Measurements from ENCODE around the gene AFDN.

The AFDN gene

GRCh38 chr6:167839755-167840154 lies 13.0 kb downstream of the AFDN start:
- peaks cover 28% of the 10 kb centered on the region for H3K4me1 ChIP-seq (ENCODE audit: control insufficient read depth, insufficient read depth, low read length)
- H3K27me3 ChIP-seq (ENCODE audit: control insufficient read depth, insufficient read depth, low read length): no peaks in the 10 kb centered on the region
- no peaks in the 10 kb centered on the region for H3K9me3 ChIP-seq (ENCODE audit: control insufficient read depth, insufficient read depth, low read length)
- no peak overlapping the region for H3K4me3 ChIP-seq (ENCODE audit: low read depth, low read length)
- H3K36me3 ChIP-seq (ENCODE audit: control insufficient read depth, insufficient read depth, low read length): no peaks in the 10 kb centered on the region
- no peak overlapping the region for H3K9ac ChIP-seq (ENCODE audit: low read depth, low read length)

DNA sequence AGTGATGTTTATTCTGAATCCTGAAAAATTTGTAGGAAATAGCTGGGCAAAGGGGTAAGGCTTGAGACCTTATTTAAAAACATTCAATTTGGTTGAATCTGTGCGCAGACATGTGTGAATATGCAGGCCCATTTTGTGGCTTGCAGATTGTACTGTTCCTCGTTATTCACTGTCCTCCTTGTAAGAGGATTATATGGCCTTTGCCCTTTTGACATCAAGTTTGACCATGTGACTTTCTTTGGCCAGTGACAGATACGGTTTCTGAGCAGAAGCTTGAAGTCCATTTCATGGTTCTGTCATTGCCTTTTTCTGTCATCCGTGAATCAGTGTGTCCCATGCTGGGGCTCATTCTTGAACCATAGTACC lies 13.4 kb downstream of the AFDN start:
- H3K4me1 ChIP-seq (ENCODE audit: control insufficient read depth, insufficient read depth, low read length): peaks cover 28% of the 10 kb centered on the region
- H3K9ac ChIP-seq (ENCODE audit: low read depth, low read length): no peak overlapping the region
- H3K4me3 ChIP-seq (ENCODE audit: low read depth, low read length): no peak overlapping the region
- H3K36me3 ChIP-seq (ENCODE audit: control insufficient read depth, insufficient read depth, low read length): no peaks in the 10 kb centered on the region
- no peaks in the 10 kb centered on the region for H3K9me3 ChIP-seq (ENCODE audit: control insufficient read depth, insufficient read depth, low read length)
- H3K27me3 ChIP-seq (ENCODE audit: control insufficient read depth, insufficient read depth, low read length): no peaks in the 10 kb centered on the region

GRCh38 chr6:167840526-167841179 lies 13.9 kb downstream of the AFDN start:
- no peaks in the 10 kb centered on the region for H3K27me3 ChIP-seq (ENCODE audit: control insufficient read depth, insufficient read depth, low read length)
- H3K36me3 ChIP-seq (ENCODE audit: control insufficient read depth, insufficient read depth, low read length): no peaks in the 10 kb centered on the region
- H3K9me3 ChIP-seq (ENCODE audit: control insufficient read depth, insufficient read depth, low read length): no peaks in the 10 kb centered on the region
- H3K4me3 ChIP-seq (ENCODE audit: low read depth, low read length): no peak overlapping the region
- H3K9ac ChIP-seq (ENCODE audit: low read depth, low read length): no peak overlapping the region
- H3K4me1 ChIP-seq (ENCODE audit: control insufficient read depth, insufficient read depth, low read length): peaks cover 28% of the 10 kb centered on the region

GRCh38 chr6:167841981-167842380 lies 15.3 kb downstream of the AFDN start:
- Histone ChIP-seq H3K4me3 (ENCODE audit: low read depth, low read length) (no peak overlapping the region), H3K36me3 (ENCODE audit: control insufficient read depth, insufficient read depth, low read length) (no peaks in the 10 kb centered on the region), H3K9me3 (ENCODE audit: control insufficient read depth, insufficient read depth, low read length) (no peaks in the 10 kb centered on the region), H3K27me3 (ENCODE audit: control insufficient read depth, insufficient read depth, low read length) (no peaks in the 10 kb centered on the region), H3K9ac (ENCODE audit: low read depth, low read length) (no peak overlapping the region), H3K4me1 (ENCODE audit: control insufficient read depth, insufficient read depth, low read length) (peaks cover 35% of the 10 kb centered on the region)

- H3K27me3 ChIP-seq (ENCODE audit: control insufficient read depth, insufficient read depth, low read length): no peaks in the 10 kb centered on the region
- H3K36me3 ChIP-seq (ENCODE audit: control insufficient read depth, insufficient read depth, low read length): no peaks in the 10 kb centered on the region
- no peak overlapping the region for H3K9ac ChIP-seq (ENCODE audit: low read depth, low read length)
- peaks cover 40% of the 10 kb centered on the region for H3K4me1 ChIP-seq (ENCODE audit: control insufficient read depth, insufficient read depth, low read length)
- no peak overlapping the region for H3K4me3 ChIP-seq (ENCODE audit: low read depth, low read length)
- no peaks in the 10 kb centered on the region for H3K9me3 ChIP-seq (ENCODE audit: control insufficient read depth, insufficient read depth, low read length)
Observed at GRCh38 chr6:167842457-167842856, 15.7 kb downstream of the AFDN start.

DNA sequence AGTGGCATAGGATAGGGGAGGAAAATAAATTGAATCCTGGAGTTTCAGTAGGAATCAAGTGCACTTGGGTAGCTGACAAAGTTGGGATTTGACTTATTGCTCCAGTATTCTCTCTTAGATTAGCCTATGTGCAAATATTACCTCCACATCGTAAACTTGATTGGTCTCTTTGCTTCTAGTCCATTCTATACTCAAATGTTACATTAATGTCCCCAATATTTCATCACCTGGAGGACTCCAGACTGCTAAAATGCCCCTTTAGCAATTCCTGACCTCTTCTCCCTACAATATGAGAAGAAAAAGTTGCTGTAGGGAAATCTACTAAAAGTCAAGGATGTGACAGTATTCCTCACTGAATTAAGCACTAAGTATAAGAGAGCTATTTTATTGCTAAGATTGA lies 16.3 kb downstream of the AFDN start:
- H3K27me3 ChIP-seq (ENCODE audit: control insufficient read depth, insufficient read depth, low read length): no peaks in the 10 kb centered on the region
- peaks cover 43% of the 10 kb centered on the region for H3K4me1 ChIP-seq (ENCODE audit: control insufficient read depth, insufficient read depth, low read length)
- H3K4me3 ChIP-seq (ENCODE audit: low read depth, low read length): no peak overlapping the region
- no peak overlapping the region for H3K9ac ChIP-seq (ENCODE audit: low read depth, low read length)
- no peaks in the 10 kb centered on the region for H3K9me3 ChIP-seq (ENCODE audit: control insufficient read depth, insufficient read depth, low read length)
- no peaks in the 10 kb centered on the region for H3K36me3 ChIP-seq (ENCODE audit: control insufficient read depth, insufficient read depth, low read length)

- Histone ChIP-seq H3K4me1 (ENCODE audit: control insufficient read depth, insufficient read depth, low read length) (peaks cover 53% of the 10 kb centered on the region), H3K36me3 (ENCODE audit: control insufficient read depth, insufficient read depth, low read length) (no peaks in the 10 kb centered on the region), H3K9ac (ENCODE audit: low read depth, low read length) (no peak overlapping the region), H3K4me3 (ENCODE audit: low read depth, low read length) (no peak overlapping the region), H3K27me3 (ENCODE audit: control insufficient read depth, insufficient read depth, low read length) (no peaks in the 10 kb centered on the region), H3K9me3 (ENCODE audit: control insufficient read depth, insufficient read depth, low read length) (no peaks in the 10 kb centered on the region)
Observed at GRCh38 chr6:167845856-167846255, 19.1 kb downstream of the AFDN start.

GRCh38 chr6:167846997-167847606 lies 20.4 kb downstream of the AFDN start:
- Histone ChIP-seq H3K4me1 (ENCODE audit: control insufficient read depth, insufficient read depth, low read length) (peaks cover 55% of the 10 kb centered on the region), H3K36me3 (ENCODE audit: control insufficient read depth, insufficient read depth, low read length) (no peaks in the 10 kb centered on the region), H3K9ac (ENCODE audit: low read depth, low read length) (no peak overlapping the region), H3K4me3 (ENCODE audit: low read depth, low read length) (no peak overlapping the region), H3K27me3 (ENCODE audit: control insufficient read depth, insufficient read depth, low read length) (no peaks in the 10 kb centered on the region), H3K9me3 (ENCODE audit: control insufficient read depth, insufficient read depth, low read length) (no peaks in the 10 kb centered on the region)

GRCh38 chr6:167847936-167848335 lies 21.2 kb downstream of the AFDN start:
- Histone ChIP-seq H3K4me1 (ENCODE audit: control insufficient read depth, insufficient read depth, low read length) (peaks cover 50% of the 10 kb centered on the region), H3K27me3 (ENCODE audit: control insufficient read depth, insufficient read depth, low read length) (no peaks in the 10 kb centered on the region), H3K36me3 (ENCODE audit: control insufficient read depth, insufficient read depth, low read length) (no peaks in the 10 kb centered on the region), H3K9ac (ENCODE audit: low read depth, low read length) (no peak overlapping the region), H3K4me3 (ENCODE audit: low read depth, low read length) (no peak overlapping the region), H3K9me3 (ENCODE audit: control insufficient read depth, insufficient read depth, low read length) (no peaks in the 10 kb centered on the region)

- peaks cover 46% of the 10 kb centered on the region for H3K4me1 ChIP-seq (ENCODE audit: control insufficient read depth, insufficient read depth, low read length)
- no peak overlapping the region for H3K4me3 ChIP-seq (ENCODE audit: low read depth, low read length)
- H3K27me3 ChIP-seq (ENCODE audit: control insufficient read depth, insufficient read depth, low read length): no peaks in the 10 kb centered on the region
Observed at GRCh38 chr6:167848783-167849182, 22.1 kb downstream of the AFDN start.

GRCh38 chr6:167849846-167850459 lies 23.2 kb downstream of the AFDN start:
- H3K27me3 ChIP-seq (ENCODE audit: control insufficient read depth, insufficient read depth, low read length): no peaks in the 10 kb centered on the region
- no peaks in the 10 kb centered on the region for H3K9me3 ChIP-seq (ENCODE audit: control insufficient read depth, insufficient read depth, low read length)
- H3K36me3 ChIP-seq (ENCODE audit: control insufficient read depth, insufficient read depth, low read length): no peaks in the 10 kb centered on the region
- no peak overlapping the region for H3K4me3 ChIP-seq (ENCODE audit: low read depth, low read length)
- H3K4me1 ChIP-seq (ENCODE audit: control insufficient read depth, insufficient read depth, low read length): peaks cover 46% of the 10 kb centered on the region
- H3K9ac ChIP-seq (ENCODE audit: low read depth, low read length): no peak overlapping the region

More at GRCh38 chr6:167848783-167849182, 22.1 kb downstream of the AFDN start:
- Histone ChIP-seq H3K36me3 (ENCODE audit: control insufficient read depth, insufficient read depth, low read length) (no peaks in the 10 kb centered on the region), H3K9ac (ENCODE audit: low read depth, low read length) (no peak overlapping the region), H3K9me3 (ENCODE audit: control insufficient read depth, insufficient read depth, low read length) (no peaks in the 10 kb centered on the region)

GRCh38 chr6:167850782-167851181 lies 24.1 kb downstream of the AFDN start:
- H3K36me3 ChIP-seq (ENCODE audit: control insufficient read depth, insufficient read depth, low read length): no peaks in the 10 kb centered on the region
- no peak overlapping the region for H3K4me3 ChIP-seq (ENCODE audit: low read depth, low read length)
- no peaks in the 10 kb centered on the region for H3K9me3 ChIP-seq (ENCODE audit: control insufficient read depth, insufficient read depth, low read length)

More at GRCh38 chr6:167850782-167851181, 24.1 kb downstream of the AFDN start:
- Histone ChIP-seq H3K4me1 (ENCODE audit: control insufficient read depth, insufficient read depth, low read length) (peaks cover 48% of the 10 kb centered on the region), H3K9ac (ENCODE audit: low read depth, low read length) (no peak overlapping the region), H3K27me3 (ENCODE audit: control insufficient read depth, insufficient read depth, low read length) (no peaks in the 10 kb centered on the region)
